ENCODE results near the gene DMBT1. TPM values are rescaled to one million over a fixed set of nuclear protein-coding genes. Genes with fewer than 3 reads are reported as not detected.

DMBT1 gene
- total RNA-seq, 6 experiments from 2014 or later = 0.06 to 0.20 TPM; not detected in 4

DNA sequence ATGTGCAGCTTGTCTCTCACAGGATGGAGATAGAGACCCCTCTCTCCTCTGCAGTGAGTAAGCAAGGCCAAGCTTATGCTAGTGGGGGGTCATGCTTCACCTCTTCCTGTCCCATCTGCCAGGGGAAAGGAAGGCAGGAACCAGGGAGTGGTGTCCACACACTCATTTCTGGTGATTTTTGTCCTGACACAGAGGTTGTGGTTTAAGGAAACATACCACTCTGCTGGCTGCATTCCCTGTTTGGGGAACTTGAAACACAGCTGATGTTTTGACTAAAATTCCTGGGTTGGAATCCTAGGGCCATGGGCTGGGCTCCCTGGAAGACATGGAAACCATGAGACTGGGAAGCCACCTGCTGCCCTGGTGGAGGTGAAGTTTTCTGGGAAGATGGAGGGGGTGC lies 117.7 kb downstream of the DMBT1 start:
- no peak for ATAC-seq
- TF ChIP-seq POLR2A (IDR thresholded peaks at IDR 0.05) = no peak
- TF ChIP-seq CTCF (IDR thresholded peaks at IDR 0.05) = no peak
- intact Hi-C loops (cut with DNase I) = no loop called here
- no peak overlapping the region for H3K4me3 ChIP-seq
- no peaks in the 10 kb centered on the region for H3K27me3 ChIP-seq
- no peaks in the 10 kb centered on the region for H3K4me1 ChIP-seq
- H3K27ac ChIP-seq = no peak overlapping the region
- no peak for DNase-seq
- H3K36me3 ChIP-seq = no peaks in the 10 kb centered on the region
- no peaks in the 10 kb centered on the region for H3K9me3 ChIP-seq

DNA sequence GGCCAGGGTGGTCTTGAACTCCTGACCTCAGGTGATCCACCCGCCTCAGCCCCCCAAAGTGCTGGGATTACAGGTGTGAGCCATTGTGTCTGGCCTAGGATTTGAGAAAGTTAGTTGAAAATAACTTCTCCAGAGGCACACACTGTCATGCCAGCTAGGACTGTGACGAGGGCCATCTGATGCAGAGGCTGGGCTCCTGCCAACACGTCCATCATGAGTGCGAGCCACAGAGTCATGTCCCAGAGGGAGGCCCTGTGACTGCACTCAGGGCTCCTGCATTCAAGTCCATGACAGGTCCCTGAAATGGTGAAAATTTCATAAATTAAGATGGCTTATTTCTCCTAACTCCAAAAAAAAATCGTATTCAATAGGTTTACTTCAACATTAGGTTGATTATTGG lies 122.0 kb downstream of the DMBT1 start:
- no peak for TF ChIP-seq CTCF (IDR thresholded peaks at IDR 0.05)
- TF ChIP-seq POLR2A (IDR thresholded peaks at IDR 0.05) = no peak
- H3K9me3 ChIP-seq = no peaks in the 10 kb centered on the region
- H3K27me3 ChIP-seq = no peaks in the 10 kb centered on the region
- DNase-seq (no peak), ATAC-seq (no peak)
- H3K36me3 ChIP-seq = no peaks in the 10 kb centered on the region
- H3K4me3 ChIP-seq = no peak overlapping the region
- intact Hi-C loops (cut with DNase I) = no loop called here
- WGBS (ENCODE audit: insufficient coverage, low coverage, low lambda C conversion rate, missing lambda C conversion rate) = 52% methylated on average over 5 of the region's 5 CpGs
- no peaks in the 10 kb centered on the region for H3K4me1 ChIP-seq
- no peak overlapping the region for H3K27ac ChIP-seq

- H3K27ac ChIP-seq = peak overlapping the region in 1 of 3 donors; percentile 9
- 61% methylated on average over 5 of the region's 6 CpGs for WGBS (ENCODE audit: insufficient coverage, low coverage, low lambda C conversion rate, missing lambda C conversion rate)
- no peaks in the 10 kb centered on the region for H3K9me3 ChIP-seq
- H3K36me3 ChIP-seq = no peaks in the 10 kb centered on the region
- intact Hi-C loops (cut with DNase I) = no loop called here
- H3K4me3 ChIP-seq = no peak overlapping the region
- ATAC-seq (peak in 2 of 4 donors; percentile 31 to 49), DNase-seq (no peak)
- no peaks in the 10 kb centered on the region for H3K27me3 ChIP-seq
- no peaks in the 10 kb centered on the region for H3K4me1 ChIP-seq
- TF ChIP-seq CTCF (IDR thresholded peaks at IDR 0.05) (no peak), POLR2A (IDR thresholded peaks at IDR 0.05) (no peak)
Measured at GRCh38 chr10:122688293-122688989, 127.9 kb downstream of the DMBT1 start.

DNA sequence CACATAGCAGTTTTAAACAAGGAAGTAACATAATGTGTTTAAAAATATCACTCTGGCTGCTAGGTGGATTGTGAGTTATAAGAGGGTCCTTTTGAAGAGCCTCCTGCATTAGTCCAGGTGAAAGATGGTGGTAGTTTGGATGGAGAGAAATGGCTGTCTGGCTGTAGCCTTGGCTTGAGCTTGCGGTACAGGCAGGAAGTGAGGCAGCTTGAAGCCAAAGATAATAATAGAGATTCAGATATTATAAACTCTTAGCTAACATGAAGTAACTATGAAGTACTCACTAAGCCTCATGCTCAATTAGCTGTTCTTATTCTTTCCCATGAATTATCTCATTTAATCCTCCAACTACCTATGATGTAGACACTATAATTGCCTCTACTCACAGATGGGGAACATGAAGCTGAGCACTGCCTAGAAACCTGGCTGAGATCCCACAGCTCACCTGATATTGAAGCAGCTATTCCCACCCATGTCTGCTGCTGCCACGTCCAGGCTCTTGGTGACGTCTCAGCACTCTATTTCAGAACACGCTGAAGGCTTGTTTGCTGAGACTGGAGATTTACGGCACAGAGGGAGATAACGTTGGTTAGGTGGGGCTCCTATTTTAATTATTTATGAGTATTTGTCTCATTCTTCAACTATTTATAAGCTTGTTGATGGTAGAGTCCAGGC lies 128.7 kb downstream of the DMBT1 start:
- DNase-seq (no peak), ATAC-seq (no peak)
- TF ChIP-seq POLR2A (IDR thresholded peaks at IDR 0.05) (no peak), CTCF (IDR thresholded peaks at IDR 0.05) (no peak)
- no peaks in the 10 kb centered on the region for H3K27me3 ChIP-seq
- no peaks in the 10 kb centered on the region for H3K36me3 ChIP-seq
- intact Hi-C loops (cut with DNase I) = no loop called here
- no peak overlapping the region for H3K4me3 ChIP-seq
- H3K4me1 ChIP-seq = no peaks in the 10 kb centered on the region
- 74% methylated on average over 6 of the region's 6 CpGs for WGBS (ENCODE audit: insufficient coverage, low coverage, low lambda C conversion rate, missing lambda C conversion rate)
- H3K27ac ChIP-seq = peak overlapping the region in 1 of 3 donors; percentile 9
- H3K9me3 ChIP-seq = no peaks in the 10 kb centered on the region

All from right lobe of liver (tissue), 6 donors.